Measurements from ENCODE around the gene CLEC16A.

DNA sequence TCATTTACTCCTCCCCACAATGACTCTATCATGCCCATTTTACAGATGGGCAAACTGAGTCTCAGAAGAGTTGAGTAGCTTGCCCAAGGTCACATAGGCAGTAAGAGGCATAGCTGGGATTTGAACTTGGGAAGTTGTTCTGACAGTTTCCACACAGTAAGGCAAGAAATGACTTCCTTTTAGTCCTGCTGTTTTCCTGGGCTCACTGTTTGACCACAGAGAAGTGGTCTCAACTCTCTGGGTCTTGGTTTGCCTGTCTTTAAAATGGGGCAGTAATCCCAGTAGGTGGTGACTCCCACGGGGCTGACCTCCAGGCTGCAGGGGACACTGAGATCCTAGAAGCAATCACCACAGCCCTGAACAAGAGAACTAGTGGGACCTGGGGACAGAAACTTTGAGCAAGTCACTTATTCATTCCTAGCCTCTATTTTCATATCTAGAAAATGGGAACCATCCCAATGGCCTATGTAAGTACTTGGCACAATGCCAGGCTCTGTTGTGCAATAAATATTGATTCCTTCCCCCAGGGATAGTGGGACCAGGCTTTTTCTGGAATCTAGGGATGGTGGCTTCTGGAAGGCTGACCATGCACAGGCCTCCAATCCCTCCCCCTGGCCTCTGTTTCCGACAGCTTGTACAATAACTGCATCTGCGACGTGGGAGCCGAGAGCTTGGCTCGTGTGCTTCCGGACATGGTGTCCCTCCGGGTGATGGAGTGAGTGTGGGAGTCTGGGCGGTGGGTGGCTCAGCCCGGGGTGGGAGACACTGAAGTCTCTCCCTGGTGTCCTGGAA, 22.6 kb upstream of the CLEC16A start:
- TF ChIP-seq, protein P1, sequence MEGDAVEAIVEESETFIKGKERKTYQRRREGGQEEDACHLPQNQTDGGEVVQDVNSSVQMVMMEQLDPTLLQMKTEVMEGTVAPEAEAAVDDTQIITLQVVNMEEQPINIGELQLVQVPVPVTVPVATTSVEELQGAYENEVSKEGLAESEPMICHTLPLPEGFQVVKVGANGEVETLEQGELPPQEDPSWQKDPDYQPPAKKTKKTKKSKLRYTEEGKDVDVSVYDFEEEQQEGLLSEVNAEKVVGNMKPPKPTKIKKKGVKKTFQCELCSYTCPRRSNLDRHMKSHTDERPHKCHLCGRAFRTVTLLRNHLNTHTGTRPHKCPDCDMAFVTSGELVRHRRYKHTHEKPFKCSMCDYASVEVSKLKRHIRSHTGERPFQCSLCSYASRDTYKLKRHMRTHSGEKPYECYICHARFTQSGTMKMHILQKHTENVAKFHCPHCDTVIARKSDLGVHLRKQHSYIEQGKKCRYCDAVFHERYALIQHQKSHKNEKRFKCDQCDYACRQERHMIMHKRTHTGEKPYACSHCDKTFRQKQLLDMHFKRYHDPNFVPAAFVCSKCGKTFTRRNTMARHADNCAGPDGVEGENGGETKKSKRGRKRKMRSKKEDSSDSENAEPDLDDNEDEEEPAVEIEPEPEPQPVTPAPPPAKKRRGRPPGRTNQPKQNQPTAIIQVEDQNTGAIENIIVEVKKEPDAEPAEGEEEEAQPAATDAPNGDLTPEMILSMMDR (IDR thresholded peaks at IDR 0.05), result no peak
- TF ChIP-seq POLR2A (IDR thresholded peaks at IDR 0.05), result no peak
